Activated effector memory CD4-positive, alpha-beta T cell treated with anti-CD3 and anti-CD28 coated beads, Interleukin-2, amount 50 U/mL, for 16 hours (primary cell): ENCODE results near the gene TMED4.
"Not testable (repeated sequence)": the region's sequence is repeated elsewhere in the genome, so short reads cannot be mapped to it uniquely, and the experiment has no call there.

Source experiments
- DNase-seq: peaks from one replicate; pipeline ENCODE4 v3.0.0-alpha.2; 2020

The TMED4 gene

GRCh38 chr7:44568771-44569560, 13.1 kb downstream of the TMED4 start:
- peak; percentile 58 for DNase-seq

GRCh38 chr7:44567884-44568283, 14.1 kb downstream of the TMED4 start:
- DNase-seq = peak; percentile 53

GRCh38 chr7:44566680-44567079, 15.4 kb downstream of the TMED4 start:
- DNase-seq = peak; percentile 24

GRCh38 chr7:44565795-44566559, 16.1 kb downstream of the TMED4 start:
- DNase-seq = peak; percentile 43

- DNase-seq = peak; percentile 88
These were observed 16.8 kb downstream of the TMED4 start for GRCh38 chr7:44565097-44565794.

GRCh38 chr7:44564606-44565005, 17.4 kb downstream of the TMED4 start:
- DNase-seq = peak; percentile 24

- peak; percentile 45 for DNase-seq
These were observed 18.8 kb downstream of the TMED4 start for GRCh38 chr7:44563171-44563679.

- not testable (repeated sequence) for DNase-seq
These were observed 19.4 kb downstream of the TMED4 start for GRCh38 chr7:44562622-44562962.

- peak; percentile 47 for DNase-seq
These were observed 19.9 kb downstream of the TMED4 start for GRCh38 chr7:44561962-44562621.

- peak; percentile 57 for DNase-seq
These were observed 20.6 kb downstream of the TMED4 start for GRCh38 chr7:44561481-44561880.

GRCh38 chr7:44559485-44559884, 22.5 kb downstream of the TMED4 start:
- DNase-seq = peak; percentile 53

- DNase-seq = no peak
These were observed 24.5 kb downstream of the TMED4 start for GRCh38 chr7:44557485-44557884.

- peak; percentile 13 for DNase-seq
These were observed 26.7 kb downstream of the TMED4 start for GRCh38 chr7:44555350-44555749.

GRCh38 chr7:44552473-44553005, 29.5 kb downstream of the TMED4 start:
- DNase-seq = not testable (repeated sequence)

- no peak for DNase-seq
These were observed 32.6 kb downstream of the TMED4 start for GRCh38 chr7:44549457-44549856.

GRCh38 chr7:44548893-44549292, 33.1 kb downstream of the TMED4 start:
- no peak for DNase-seq

GRCh38 chr7:44547536-44548231, 34.3 kb downstream of the TMED4 start:
- no peak for DNase-seq

GRCh38 chr7:44541876-44542610, 40.0 kb downstream of the TMED4 start:
- DNase-seq = peak; percentile 50

GRCh38 chr7:44541028-44541869, 40.8 kb downstream of the TMED4 start, which contains the start of gene NPC1L1:
TSS of gene NPC1L1 (minus strand) at chr7:44541330. CDS start at chr7:44541259, 71 bp downstream.
- DNase-seq = peak; percentile 60

GRCh38 chr7:44540592-44541027, 41.4 kb downstream of the TMED4 start:
- no peak for DNase-seq
